Measurements from ENCODE around the gene TRERF1. TPM values are rescaled to one million over a fixed set of nuclear protein-coding genes. Genes with fewer than 3 reads are reported as not detected.

TRERF1 gene
- total and polyA plus RNA-seq, 2 experiments from 2014 or later = 11.2 to 20.6 TPM

DNA sequence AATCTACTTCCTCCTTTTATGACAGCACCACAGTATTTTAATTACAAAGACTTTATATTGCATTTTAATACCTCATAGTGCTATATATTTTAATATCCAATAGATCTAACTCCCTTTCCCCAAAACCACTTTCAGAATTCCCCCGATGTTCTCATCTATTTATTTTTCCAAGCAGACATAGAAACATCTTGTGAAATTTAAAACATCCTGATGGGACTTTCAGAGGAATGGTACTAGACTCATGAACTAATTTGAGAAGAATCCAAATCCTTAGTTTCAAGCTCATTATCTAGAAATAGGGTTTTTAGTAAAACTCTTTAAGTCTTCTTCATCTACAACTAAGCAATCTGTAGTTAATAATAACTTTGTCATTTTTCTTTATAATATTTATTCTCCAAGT, 97.0 kb downstream of the TRERF1 start (continued):
- TF ChIP-seq, protein P1, sequence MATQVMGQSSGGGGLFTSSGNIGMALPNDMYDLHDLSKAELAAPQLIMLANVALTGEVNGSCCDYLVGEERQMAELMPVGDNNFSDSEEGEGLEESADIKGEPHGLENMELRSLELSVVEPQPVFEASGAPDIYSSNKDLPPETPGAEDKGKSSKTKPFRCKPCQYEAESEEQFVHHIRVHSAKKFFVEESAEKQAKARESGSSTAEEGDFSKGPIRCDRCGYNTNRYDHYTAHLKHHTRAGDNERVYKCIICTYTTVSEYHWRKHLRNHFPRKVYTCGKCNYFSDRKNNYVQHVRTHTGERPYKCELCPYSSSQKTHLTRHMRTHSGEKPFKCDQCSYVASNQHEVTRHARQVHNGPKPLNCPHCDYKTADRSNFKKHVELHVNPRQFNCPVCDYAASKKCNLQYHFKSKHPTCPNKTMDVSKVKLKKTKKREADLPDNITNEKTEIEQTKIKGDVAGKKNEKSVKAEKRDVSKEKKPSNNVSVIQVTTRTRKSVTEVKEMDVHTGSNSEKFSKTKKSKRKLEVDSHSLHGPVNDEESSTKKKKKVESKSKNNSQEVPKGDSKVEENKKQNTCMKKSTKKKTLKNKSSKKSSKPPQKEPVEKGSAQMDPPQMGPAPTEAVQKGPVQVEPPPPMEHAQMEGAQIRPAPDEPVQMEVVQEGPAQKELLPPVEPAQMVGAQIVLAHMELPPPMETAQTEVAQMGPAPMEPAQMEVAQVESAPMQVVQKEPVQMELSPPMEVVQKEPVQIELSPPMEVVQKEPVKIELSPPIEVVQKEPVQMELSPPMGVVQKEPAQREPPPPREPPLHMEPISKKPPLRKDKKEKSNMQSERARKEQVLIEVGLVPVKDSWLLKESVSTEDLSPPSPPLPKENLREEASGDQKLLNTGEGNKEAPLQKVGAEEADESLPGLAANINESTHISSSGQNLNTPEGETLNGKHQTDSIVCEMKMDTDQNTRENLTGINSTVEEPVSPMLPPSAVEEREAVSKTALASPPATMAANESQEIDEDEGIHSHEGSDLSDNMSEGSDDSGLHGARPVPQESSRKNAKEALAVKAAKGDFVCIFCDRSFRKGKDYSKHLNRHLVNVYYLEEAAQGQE (IDR thresholded peaks at IDR 0.05; ENCODE audit: unreplicated experiment) = no peak
- no peak for TF ChIP-seq CREB1 (CRISPR knock-in tag; IDR thresholded peaks at IDR 0.05; ENCODE audit: low read depth)
- TF ChIP-seq NANOG (IDR thresholded peaks at IDR 0.05; ENCODE audit: borderline replicate concordance) = no peak
- TF ChIP-seq EZH2 (IDR thresholded peaks at IDR 0.05; ENCODE audit: low read depth, unreplicated experiment) = no peak
- TF ChIP-seq JUNB (IDR thresholded peaks at IDR 0.05; ENCODE audit: unreplicated experiment) = no peak

DNA sequence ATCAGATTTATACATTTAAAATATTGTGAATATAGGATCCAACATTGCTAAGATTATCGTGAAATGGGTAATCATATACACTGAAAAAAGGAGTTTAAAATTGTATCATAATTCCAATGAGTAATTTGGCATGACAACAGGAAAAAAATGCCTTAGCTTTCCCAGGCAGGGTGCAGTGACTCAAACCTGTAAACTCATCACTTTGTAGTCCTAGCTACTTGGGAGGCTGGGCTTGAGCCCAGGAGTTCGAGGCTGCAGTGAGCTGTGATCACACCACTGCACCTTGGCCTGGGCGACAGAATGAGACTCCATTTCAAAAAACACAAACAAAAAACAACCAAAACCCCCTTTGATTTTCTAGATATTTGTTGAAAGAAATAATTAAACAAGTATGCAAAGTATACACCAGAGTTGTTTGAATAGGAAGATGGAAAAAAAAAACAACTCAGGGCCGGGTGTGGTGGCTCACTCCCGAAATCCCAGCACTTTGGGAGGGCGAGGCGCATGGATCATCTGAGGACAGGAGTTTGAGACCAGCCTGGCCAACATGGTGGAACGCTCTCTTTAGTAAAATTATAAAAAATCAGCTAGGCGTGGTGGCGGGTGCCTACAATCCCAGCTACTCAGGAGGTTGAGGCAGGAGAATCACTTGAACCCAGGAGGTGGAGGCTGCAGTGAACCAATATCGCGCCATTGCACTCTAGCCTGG, 98.7 kb downstream of the TRERF1 start:
- no peak overlapping the region for H3K27ac Mint-ChIP-seq
- ATAC-seq = no peak
- no peaks in the 10 kb centered on the region for H3K9me3 Mint-ChIP-seq
- Histone ChIP-seq H3K36me3 (ENCODE audit: insufficient read depth) (no peaks in the 10 kb centered on the region), H3K27ac (ENCODE audit: low read depth) (no peak overlapping the region), H3K79me2 (replicated peaks; ENCODE audit: insufficient read depth) (peaks cover 28% of the 10 kb centered on the region), H3K4me3 (no peak overlapping the region), H2AFZ (no peak overlapping the region), H3K4me2 (no peak overlapping the region), H3K4me1 (ENCODE audit: insufficient read depth) (no peaks in the 10 kb centered on the region), H3K9me2 (ENCODE audit: insufficient read depth) (no peaks in the 10 kb centered on the region), H3K27me3 (ENCODE audit: insufficient read depth) (no peaks in the 10 kb centered on the region), H3F3A (replicated peaks; ENCODE audit: low read depth) (no peaks in the 10 kb centered on the region), H4K20me1 (replicated peaks; ENCODE audit: insufficient read depth) (peaks cover 13% of the 10 kb centered on the region; the same call in 1 of the 2 replicates)
- no peak overlapping the region for H3K4me3 Mint-ChIP-seq
- peaks cover 8% of the 10 kb centered on the region; the same call in 2 of the 3 replicates for H3K36me3 Mint-ChIP-seq (ENCODE audit: low read depth)
- peaks cover 6% of the 10 kb centered on the region for H3K27me3 Mint-ChIP-seq (ENCODE audit: insufficient read depth, low read depth, poor library complexity)
- H3K4me1 Mint-ChIP-seq = peaks cover 16% of the 10 kb centered on the region; the same call in 2 of the 3 replicates
- DNase-seq (ENCODE audit: low spot score) = no peak
- TF ChIP-seq ZNF331 (CRISPR knock-in tag; IDR thresholded peaks at IDR 0.05; ENCODE audit: low read depth) (no peak), CREB1 (CRISPR knock-in tag; IDR thresholded peaks at IDR 0.05; ENCODE audit: low read depth) (no peak), POLR2AphosphoS5 (IDR thresholded peaks at IDR 0.05; ENCODE audit: low read depth) (no peak), EZH2phosphoT487 (IDR thresholded peaks at IDR 0.05; ENCODE audit: unreplicated experiment) (no peak), ZNF114 (CRISPR knock-in tag; IDR thresholded peaks at IDR 0.05) (no peak), STAT1 (IDR thresholded peaks at IDR 0.05; ENCODE audit: unreplicated experiment) (no peak)
- TF ChIP-seq, protein P2, sequence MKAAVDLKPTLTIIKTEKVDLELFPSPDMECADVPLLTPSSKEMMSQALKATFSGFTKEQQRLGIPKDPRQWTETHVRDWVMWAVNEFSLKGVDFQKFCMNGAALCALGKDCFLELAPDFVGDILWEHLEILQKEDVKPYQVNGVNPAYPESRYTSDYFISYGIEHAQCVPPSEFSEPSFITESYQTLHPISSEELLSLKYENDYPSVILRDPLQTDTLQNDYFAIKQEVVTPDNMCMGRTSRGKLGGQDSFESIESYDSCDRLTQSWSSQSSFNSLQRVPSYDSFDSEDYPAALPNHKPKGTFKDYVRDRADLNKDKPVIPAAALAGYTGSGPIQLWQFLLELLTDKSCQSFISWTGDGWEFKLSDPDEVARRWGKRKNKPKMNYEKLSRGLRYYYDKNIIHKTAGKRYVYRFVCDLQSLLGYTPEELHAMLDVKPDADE (IDR thresholded peaks at IDR 0.05) = no peak
- TF ChIP-seq, protein P3, sequence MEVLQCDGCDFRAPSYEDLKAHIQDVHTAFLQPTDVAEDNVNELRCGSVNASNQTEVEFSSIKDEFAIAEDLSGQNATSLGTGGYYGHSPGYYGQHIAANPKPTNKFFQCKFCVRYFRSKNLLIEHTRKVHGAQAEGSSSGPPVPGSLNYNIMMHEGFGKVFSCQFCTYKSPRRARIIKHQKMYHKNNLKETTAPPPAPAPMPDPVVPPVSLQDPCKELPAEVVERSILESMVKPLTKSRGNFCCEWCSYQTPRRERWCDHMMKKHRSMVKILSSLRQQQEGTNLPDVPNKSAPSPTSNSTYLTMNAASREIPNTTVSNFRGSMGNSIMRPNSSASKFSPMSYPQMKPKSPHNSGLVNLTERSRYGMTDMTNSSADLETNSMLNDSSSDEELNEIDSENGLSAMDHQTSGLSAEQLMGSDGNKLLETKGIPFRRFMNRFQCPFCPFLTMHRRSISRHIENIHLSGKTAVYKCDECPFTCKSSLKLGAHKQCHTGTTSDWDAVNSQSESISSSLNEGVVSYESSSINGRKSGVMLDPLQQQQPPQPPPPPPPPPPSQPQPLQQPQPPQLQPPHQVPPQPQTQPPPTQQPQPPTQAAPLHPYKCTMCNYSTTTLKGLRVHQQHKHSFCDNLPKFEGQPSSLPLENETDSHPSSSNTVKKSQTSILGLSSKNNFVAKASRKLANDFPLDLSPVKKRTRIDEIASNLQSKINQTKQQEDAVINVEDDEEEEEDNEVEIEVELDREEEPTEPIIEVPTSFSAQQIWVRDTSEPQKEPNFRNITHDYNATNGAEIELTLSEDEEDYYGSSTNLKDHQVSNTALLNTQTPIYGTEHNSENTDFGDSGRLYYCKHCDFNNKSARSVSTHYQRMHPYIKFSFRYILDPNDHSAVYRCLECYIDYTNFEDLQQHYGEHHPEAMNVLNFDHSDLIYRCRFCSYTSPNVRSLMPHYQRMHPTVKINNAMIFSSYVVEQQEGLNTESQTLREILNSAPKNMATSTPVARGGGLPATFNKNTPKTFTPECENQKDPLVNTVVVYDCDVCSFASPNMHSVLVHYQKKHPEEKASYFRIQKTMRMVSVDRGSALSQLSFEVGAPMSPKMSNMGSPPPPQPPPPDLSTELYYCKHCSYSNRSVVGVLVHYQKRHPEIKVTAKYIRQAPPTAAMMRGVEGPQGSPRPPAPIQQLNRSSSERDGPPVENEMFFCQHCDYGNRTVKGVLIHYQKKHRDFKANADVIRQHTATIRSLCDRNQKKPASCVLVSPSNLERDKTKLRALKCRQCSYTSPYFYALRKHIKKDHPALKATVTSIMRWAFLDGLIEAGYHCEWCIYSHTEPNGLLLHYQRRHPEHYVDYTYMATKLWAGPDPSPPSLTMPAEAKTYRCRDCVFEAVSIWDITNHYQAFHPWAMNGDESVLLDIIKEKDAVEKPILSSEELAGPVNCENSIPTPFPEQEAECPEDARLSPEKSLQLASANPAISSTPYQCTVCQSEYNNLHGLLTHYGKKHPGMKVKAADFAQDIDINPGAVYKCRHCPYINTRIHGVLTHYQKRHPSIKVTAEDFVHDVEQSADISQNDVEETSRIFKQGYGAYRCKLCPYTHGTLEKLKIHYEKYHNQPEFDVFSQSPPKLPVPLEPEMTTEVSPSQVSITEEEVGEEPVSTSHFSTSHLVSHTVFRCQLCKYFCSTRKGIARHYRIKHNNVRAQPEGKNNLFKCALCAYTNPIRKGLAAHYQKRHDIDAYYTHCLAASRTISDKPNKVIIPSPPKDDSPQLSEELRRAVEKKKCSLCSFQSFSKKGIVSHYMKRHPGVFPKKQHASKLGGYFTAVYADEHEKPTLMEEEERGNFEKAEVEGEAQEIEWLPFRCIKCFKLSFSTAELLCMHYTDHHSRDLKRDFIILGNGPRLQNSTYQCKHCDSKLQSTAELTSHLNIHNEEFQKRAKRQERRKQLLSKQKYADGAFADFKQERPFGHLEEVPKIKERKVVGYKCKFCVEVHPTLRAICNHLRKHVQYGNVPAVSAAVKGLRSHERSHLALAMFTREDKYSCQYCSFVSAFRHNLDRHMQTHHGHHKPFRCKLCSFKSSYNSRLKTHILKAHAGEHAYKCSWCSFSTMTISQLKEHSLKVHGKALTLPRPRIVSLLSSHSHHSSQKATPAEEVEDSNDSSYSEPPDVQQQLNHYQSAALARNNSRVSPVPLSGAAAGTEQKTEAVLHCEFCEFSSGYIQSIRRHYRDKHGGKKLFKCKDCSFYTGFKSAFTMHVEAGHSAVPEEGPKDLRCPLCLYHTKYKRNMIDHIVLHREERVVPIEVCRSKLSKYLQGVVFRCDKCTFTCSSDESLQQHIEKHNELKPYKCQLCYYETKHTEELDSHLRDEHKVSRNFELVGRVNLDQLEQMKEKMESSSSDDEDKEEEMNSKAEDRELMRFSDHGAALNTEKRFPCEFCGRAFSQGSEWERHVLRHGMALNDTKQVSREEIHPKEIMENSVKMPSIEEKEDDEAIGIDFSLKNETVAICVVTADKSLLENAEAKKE (CRISPR knock-in tag; IDR thresholded peaks at IDR 0.05) = no peak

Measured in GM23338 (cell line).